GM12865 (cell line): ENCODE data around the gene ASZ1.

Source experiments
- DNase-seq: peaks from one replicate; pipeline ENCODE4 v3.0.0; 2010; ENCODE audit warnings: low read depth
- H3K4me3 ChIP-seq: 2 replicates; pipeline ENCODE4 v1.5.1; 2011; ENCODE audit warnings: mild to moderate bottlenecking, low read depth, low read length, control low read depth
- TF ChIP-seq, protein P1 (sequence below): IDR thresholded peaks from 2 replicates; pipeline ENCODE4 v1.5.1; 2011; ENCODE audit warnings: low read length, control low read depth, low read depth, inconsistent platforms; ENCODE audit not compliant: insufficient read depth; ENCODE audit errors: missing control alignments

ASZ1 gene

DNA sequence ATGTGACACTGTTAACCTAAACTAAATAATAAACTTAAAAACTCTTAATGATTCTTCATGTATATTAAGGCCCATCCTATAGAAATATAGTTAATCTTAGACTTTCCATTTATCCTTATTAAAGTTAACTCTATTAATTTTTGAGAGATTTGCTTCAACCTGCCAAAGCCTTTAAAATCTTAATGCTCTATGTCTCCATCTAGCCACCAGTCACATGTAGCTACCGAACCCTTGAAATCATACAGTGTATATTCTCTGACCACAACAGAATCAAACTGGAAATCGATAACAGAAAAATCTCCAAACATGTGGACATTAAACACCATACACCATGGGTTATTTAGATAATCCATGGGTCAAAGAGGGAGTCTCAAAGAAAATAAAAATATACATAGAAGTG is 51.9 kb downstream of the ASZ1 start:
- no peak for DNase-seq
- H3K4me3 ChIP-seq: no peak overlapping the region
- TF ChIP-seq, protein P1, sequence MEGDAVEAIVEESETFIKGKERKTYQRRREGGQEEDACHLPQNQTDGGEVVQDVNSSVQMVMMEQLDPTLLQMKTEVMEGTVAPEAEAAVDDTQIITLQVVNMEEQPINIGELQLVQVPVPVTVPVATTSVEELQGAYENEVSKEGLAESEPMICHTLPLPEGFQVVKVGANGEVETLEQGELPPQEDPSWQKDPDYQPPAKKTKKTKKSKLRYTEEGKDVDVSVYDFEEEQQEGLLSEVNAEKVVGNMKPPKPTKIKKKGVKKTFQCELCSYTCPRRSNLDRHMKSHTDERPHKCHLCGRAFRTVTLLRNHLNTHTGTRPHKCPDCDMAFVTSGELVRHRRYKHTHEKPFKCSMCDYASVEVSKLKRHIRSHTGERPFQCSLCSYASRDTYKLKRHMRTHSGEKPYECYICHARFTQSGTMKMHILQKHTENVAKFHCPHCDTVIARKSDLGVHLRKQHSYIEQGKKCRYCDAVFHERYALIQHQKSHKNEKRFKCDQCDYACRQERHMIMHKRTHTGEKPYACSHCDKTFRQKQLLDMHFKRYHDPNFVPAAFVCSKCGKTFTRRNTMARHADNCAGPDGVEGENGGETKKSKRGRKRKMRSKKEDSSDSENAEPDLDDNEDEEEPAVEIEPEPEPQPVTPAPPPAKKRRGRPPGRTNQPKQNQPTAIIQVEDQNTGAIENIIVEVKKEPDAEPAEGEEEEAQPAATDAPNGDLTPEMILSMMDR: no peak

DNA sequence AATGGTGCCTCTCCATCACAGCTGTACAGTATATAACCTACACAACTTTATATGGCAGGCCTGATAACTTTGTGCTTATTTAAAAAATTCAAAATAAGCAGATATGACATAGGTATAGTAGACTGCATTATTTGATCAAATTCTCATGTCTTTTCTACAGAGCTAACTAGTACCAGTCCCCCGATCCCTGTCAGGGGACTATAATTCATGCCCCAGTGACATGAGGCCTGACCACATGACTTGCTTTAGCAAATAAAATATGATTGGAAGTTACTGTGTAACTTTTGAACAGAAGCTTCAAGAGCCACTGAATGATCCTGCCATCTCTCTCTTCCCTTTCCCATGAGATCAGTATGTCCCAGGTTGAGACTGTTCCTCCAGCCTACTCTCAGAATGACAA is 55.2 kb downstream of the ASZ1 start:
- no peak overlapping the region for H3K4me3 ChIP-seq
- no peak for DNase-seq
- TF ChIP-seq, protein P1: no peak

DNA sequence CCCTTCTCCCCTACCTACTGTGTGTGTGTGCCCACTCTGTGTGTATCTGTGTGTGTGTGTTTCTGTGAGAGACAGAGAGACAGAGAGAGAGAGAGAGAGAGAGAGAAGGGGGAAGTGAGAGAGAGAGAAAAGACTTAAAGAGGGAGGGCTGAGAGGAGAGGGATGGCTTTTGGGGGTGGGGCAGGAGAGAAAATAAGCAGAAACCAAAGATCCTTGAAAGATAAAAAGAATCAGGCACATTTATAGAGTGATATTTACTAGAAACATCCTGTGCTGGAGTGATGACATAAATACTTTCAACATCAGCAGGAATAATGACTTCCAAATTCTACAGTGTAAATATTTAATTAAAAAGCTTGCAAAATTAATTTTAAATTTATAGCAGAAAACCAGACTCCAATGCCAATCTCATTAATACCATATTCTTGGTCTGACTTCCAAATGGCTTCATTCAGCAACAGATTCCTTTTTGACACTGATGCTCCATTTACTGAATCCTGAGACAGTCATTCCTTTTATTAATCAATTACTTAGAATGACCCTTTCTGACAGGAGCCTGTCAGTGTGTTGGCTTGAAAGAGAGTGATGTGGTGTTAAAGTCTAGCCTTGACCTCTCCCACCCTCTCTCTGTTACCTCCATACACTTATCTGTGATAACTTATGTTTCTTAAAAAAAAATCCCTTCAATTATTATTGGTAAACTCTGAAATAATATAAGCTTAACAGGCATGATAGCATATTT is 62.8 kb downstream of the ASZ1 start:
- TF ChIP-seq, protein P1: no peak
- peak; percentile 12 for DNase-seq
- H3K4me3 ChIP-seq: no peak overlapping the region

DNA sequence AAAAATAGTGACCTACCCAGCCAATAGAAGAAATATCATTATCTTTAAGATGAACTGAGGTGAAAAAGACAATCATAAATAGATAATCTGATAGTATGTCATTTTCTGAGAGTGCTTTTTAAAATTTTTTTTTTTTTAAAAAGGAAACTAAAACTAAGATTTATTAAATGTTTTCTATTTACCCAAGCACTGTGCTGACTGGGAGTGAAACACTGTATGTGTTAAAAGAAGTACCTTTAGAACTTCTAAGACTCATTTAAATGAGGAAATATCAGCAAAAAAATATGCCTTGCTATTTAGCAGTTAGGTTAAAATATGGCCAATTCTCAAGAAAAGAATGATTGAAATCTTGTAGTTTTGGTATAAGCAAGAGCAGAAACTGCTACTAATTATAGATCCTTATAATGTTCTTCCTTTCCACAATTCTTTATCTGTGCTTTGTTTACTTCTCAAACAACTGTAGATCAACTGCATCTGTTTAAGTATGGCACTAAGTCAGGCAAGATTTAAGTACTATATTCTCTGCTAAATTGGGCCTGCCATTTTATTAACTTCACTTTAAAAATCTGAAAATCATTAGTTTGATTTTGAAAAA is 64.9 kb downstream of the ASZ1 start:
- H3K4me3 ChIP-seq: no peak overlapping the region
- peak; percentile 29 for DNase-seq
- TF ChIP-seq, protein P1: no peak

DNA sequence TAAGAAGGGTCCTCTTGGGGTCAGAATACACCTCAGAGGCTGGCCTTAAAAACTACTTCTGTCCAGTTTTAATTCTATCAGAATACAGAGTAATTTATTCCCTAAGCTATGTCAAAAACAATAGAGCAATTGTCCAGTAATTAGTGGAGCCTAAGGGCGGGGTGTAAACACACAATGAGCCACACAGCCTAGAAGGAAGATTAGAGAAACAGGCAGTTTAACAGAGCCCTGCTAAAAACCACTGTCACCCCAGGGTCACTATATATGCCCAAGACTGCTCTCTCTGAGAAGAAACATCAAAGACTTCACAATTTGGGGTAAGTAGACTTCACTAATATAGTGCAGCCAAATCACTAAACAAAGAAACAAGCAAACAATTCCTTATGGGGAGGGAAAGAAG is 77.3 kb downstream of the ASZ1 start:
- H3K4me3 ChIP-seq: no peak overlapping the region
- TF ChIP-seq, protein P1: no peak
- no peak for DNase-seq

DNA sequence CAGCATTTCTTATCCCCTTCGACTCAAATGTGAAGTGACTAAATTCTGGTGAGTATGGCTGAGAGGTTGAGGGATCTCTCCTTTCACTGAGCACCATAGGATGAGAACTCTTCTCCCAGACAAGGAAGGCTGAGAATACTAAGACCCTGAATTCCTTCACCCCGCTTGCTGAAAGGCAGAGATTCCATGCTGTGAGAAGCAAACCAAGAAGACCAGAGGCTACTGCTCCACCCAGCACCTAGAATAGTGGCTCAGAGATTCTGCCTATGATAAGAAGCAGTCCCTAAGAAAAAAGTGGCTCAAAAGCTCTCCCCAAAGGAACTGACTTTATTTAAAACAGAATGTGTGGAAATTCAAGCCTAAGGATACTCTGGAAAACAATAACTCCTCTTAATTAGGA is 77.7 kb downstream of the ASZ1 start:
- H3K4me3 ChIP-seq: no peak overlapping the region
- TF ChIP-seq, protein P1: no peak
- DNase-seq: no peak

DNA sequence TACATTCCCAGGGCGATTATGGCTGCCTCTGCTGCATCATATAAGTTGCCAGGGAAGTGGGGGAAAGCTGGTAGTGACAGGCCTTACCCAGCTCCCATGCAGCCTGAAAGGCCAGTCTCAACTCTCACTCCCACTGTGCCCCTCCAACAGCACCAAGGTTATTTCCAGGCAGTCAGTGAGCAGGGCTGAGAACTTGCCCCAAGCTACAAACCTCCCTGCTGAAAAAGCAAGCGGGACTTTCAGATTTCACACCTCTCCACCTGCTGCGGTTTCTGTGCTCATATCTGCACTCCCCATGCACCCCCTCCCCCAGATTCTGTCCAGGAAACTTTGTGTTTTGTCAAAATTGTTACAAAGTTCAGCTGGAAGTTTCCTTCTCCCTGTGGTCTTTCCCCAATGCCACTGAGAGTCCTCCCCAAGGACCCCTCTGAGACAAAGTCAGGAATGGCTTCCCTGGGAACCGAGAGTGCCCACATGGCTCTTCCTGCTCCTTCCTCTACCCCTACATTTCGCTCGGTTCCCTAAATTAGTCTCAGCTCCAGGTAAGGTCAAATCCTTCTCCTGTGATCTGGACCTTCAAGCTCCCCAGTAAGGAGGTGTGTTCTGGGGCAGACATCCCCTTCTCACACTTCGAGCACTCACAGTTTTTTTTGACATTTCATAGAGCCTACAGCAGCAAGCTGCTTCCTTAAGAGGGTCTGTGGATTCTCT is 79.2 kb downstream of the ASZ1 start:
- DNase-seq: peak; percentile 93
- TF ChIP-seq, protein P1: no peak
- H3K4me3 ChIP-seq: no peak overlapping the region
